Muscle layer of colon (tissue), 2 donors: ENCODE measurements around the gene SLC25A41.
"Not testable (repeated sequence)": the region's sequence is repeated elsewhere in the genome, so short reads cannot be mapped to it uniquely, and the experiment has no call there.

ENCODE experiments used
- H3K27ac ChIP-seq: one replicate; pipeline ENCODE4 v1.7.0; 2013; ENCODE audit warnings: low read depth, mild to moderate bottlenecking, low read length, moderate library complexity
- H3K27me3 ChIP-seq, 2 donors: one replicate each; pipeline ENCODE4 v1.7.0; 2013; ENCODE audit warnings: low read length in 2 of 2, mild to moderate bottlenecking in 2 of 2; ENCODE audit not compliant: insufficient read depth in 2 of 2, control insufficient read depth in 1 of 2
- H3K36me3 ChIP-seq: one replicate; pipeline ENCODE4 v1.7.0; 2013; ENCODE audit warnings: mild to moderate bottlenecking, low read length; ENCODE audit not compliant: insufficient read depth
- H3K4me1 ChIP-seq: one replicate; pipeline ENCODE4 v1.7.0; 2013; ENCODE audit warnings: mild to moderate bottlenecking, low read length; ENCODE audit not compliant: insufficient read depth
- H3K4me3 ChIP-seq, 2 donors: one replicate each; pipeline ENCODE4 v1.7.0; 2013; ENCODE audit warnings: low read length in 2 of 2, low read depth in 1 of 2, mild to moderate bottlenecking in 1 of 2, moderate library complexity in 1 of 2
- H3K9ac ChIP-seq: one replicate; pipeline ENCODE4 v1.7.0; 2013; ENCODE audit warnings: low read length
- H3K9me3 ChIP-seq: one replicate; pipeline ENCODE4 v1.7.0; 2013; ENCODE audit warnings: mild to moderate bottlenecking, low read length
- donor health status: abdominal sarcoma.
- donor health status: Adenocarcinoma of cecum.

The SLC25A41 gene

GRCh38 chr19:6443986-6444385, 10.4 kb upstream of the SLC25A41 start:
- no peak overlapping the region for H3K27ac ChIP-seq

DNA sequence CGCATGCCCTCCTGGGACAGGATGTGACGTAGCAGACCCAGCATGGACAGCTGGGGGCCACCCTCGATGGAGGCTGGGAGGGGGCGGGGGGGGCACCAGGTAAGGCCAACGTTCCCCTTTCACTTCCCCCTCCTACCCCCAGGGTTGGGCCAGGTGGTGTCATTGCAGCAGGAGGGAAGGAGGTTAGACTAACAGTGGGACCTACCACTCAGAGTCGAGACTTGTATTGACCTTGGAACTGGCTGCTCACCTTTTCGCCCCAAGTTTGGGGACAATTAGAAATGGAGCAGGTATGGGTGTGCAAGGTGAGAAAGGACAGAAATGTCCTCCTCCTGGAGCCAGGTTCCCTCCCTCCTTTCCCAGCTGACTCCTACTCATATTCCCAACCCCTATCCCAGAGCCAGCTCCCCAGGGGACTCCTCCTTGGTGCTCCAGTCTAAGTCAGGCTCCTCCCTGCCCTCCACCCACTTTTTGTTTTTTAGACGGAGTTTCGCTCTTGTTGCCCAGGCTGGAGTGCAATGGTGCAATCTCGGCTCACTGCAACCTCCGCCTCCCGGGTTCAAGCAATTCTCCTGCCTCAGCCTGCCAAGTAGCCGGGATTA, 8.6 kb upstream of the SLC25A41 start:
- no peak overlapping the region for H3K9ac ChIP-seq
- no peak overlapping the region for H3K27ac ChIP-seq
- H3K36me3 ChIP-seq, result peaks cover 5% of the 10 kb centered on the region

More at GRCh38 chr19:6443986-6444385, 10.4 kb upstream of the SLC25A41 start:
- Histone ChIP-seq H3K9ac (no peak overlapping the region), H3K4me1 (no peaks in the 10 kb centered on the region), H3K4me3 (no peak overlapping the region), H3K27me3 (no peaks in the 10 kb centered on the region), H3K36me3 (peaks cover 5% of the 10 kb centered on the region), H3K9me3 (no peaks in the 10 kb centered on the region)

GRCh38 chr19:6440905-6441304, 7.3 kb upstream of the SLC25A41 start:
- no peaks in the 10 kb centered on the region for H3K9me3 ChIP-seq
- no peak overlapping the region for H3K9ac ChIP-seq
- H3K4me1 ChIP-seq, result no peaks in the 10 kb centered on the region
- H3K4me3 ChIP-seq, result no peak overlapping the region
- no peaks in the 10 kb centered on the region for H3K27me3 ChIP-seq
- no peaks in the 10 kb centered on the region for H3K36me3 ChIP-seq
- H3K27ac ChIP-seq, result no peak overlapping the region

More for the DNA sequence above, 8.6 kb upstream of the SLC25A41 start:
- Histone ChIP-seq H3K4me3 (no peak overlapping the region), H3K27me3 (no peaks in the 10 kb centered on the region), H3K9me3 (no peaks in the 10 kb centered on the region), H3K4me1 (no peaks in the 10 kb centered on the region)

DNA sequence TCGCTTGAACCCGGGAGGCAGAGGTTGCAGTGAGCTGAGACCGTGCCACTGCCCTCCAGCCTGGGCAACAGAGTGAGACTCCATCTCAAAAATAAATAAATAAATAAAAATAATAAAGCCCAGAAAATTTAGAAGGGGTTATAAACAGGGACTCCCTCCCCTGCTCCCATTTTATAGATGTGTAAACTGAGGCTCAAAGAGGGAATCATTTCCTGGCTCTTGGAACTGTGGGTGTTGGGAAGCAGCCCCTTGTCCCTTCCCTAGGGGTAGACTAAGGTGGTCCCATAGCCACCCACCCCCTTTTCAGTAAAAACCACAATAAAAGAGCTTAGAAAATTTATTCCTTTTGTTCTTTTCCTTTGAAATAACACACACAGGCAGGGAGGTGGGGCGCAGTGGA, 6.2 kb upstream of the SLC25A41 start:
- H3K27me3 ChIP-seq, result no peaks in the 10 kb centered on the region
- H3K9me3 ChIP-seq, result no peaks in the 10 kb centered on the region
- H3K4me3 ChIP-seq, result no peak overlapping the region
- H3K4me1 ChIP-seq, result no peaks in the 10 kb centered on the region
- H3K27ac ChIP-seq, result no peak overlapping the region
- no peaks in the 10 kb centered on the region for H3K36me3 ChIP-seq
- no peak overlapping the region for H3K9ac ChIP-seq

- H3K27me3 ChIP-seq, result no peaks in the 10 kb centered on the region
- H3K9ac ChIP-seq, result no peak overlapping the region
- H3K4me1 ChIP-seq, result no peaks in the 10 kb centered on the region
- H3K27ac ChIP-seq, result no peak overlapping the region
- no peaks in the 10 kb centered on the region for H3K36me3 ChIP-seq
- H3K4me3 ChIP-seq, result no peak overlapping the region
- no peaks in the 10 kb centered on the region for H3K9me3 ChIP-seq
Measured at GRCh38 chr19:6433165-6433564, 398 bp downstream of the SLC25A41 start.

DNA sequence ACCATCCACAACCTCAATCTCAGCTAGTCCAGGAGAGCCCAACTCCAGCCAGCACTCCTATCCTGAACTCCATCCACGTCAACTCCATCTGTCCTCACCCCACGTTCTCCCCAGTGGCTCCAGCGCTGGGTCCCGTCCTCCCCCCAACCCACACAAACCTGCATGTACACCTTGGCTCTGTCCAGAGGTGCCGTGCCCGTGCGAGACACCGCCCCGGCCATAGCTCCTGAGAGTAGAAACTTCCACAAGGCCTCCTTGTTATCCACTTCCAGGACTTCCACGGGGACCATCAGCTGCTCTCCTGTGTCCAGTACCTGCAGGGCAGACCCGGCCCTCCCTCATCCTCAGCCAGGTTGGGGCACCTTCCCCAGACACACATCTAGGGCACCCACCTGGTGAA, 1.7 kb downstream of the SLC25A41 start:
- H3K4me1 ChIP-seq, result no peaks in the 10 kb centered on the region
- H3K27ac ChIP-seq, result no peak overlapping the region
- H3K36me3 ChIP-seq, result no peaks in the 10 kb centered on the region
- H3K9ac ChIP-seq, result no peak overlapping the region
- H3K27me3 ChIP-seq, result no peaks in the 10 kb centered on the region
- H3K9me3 ChIP-seq, result no peaks in the 10 kb centered on the region
- no peak overlapping the region for H3K4me3 ChIP-seq

DNA sequence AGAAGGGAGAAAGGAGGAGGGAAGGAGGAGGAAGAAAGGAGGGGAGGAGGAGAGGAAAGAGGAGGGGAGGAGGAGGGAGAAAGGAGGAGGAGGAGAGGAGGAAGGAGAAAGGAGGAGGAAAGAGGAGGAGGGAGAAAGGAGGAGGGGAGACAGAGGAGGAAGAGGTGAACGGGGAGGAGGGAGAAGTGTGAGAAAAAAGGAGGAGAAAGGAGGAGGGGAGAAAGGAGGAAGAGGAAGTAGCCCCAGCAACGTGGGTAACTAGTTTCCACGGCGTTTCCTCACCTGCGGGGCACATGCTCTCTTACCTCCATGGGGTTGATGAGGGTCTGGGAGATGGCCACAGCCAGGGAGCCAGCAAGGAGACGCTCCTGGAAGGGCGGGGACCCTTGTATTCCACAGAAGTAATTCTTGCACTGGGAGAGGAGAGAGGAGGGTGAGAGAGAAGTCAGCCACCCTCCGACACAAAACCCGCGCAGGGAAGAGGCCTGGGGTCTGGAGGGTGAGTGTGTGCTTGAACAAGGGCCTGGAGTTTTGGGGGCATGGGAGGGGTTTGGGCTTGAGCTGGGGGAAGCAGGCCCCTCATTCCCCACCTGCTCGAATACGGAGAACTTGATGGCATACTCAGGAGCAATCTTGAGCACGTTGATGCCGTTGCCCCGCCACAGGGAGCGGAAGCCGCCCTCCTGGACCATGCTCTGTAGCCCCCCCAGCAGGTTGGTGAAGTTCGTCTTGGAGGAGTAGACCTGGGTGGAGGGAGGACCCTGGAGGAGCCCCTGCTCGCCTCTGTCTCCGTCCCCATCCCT, 3.9 kb downstream of the SLC25A41 start:
- Histone ChIP-seq H3K9me3 (no peaks in the 10 kb centered on the region), H3K36me3 (no peaks in the 10 kb centered on the region), H3K4me1 (peaks cover 7% of the 10 kb centered on the region), H3K4me3 (no peak overlapping the region), H3K9ac (no peak overlapping the region), H3K27ac (no peak overlapping the region), H3K27me3 (no peaks in the 10 kb centered on the region)

DNA sequence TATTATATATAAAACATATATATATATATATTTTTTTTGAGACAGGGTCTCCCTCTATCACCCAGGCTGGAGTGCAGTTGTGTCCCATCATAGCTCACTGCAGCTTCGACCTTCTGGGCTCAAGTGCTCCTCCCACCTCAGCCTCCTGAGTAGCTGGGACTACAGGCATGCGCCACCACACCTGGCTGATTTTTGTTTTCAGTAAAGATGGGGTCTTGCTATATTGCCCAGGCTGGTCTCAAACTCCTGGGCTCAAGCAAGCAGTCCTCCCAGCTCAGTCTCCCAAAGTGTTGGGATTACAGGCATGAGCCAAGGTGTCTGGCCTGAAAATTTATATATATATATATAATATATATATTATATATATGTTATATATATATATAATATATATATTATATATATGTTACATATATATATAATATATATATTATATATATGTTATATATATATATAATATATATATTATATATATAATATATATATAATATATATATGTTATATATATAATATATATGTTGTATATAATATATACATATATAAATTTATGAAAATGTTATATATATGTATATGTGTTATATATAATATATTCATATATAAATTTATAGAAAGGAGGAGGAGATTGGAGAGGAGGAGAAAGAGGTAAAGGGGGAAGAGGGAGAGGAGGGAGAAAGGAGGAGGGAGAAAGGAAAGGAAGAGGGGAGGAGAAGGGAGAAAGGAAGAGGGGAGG, 4.7 kb downstream of the SLC25A41 start:
- H3K27me3 ChIP-seq, H3K9ac ChIP-seq, H3K9me3 ChIP-seq, H3K27ac ChIP-seq, H3K4me3 ChIP-seq, H3K36me3 ChIP-seq, H3K4me1 ChIP-seq: not testable (repeated sequence)

DNA sequence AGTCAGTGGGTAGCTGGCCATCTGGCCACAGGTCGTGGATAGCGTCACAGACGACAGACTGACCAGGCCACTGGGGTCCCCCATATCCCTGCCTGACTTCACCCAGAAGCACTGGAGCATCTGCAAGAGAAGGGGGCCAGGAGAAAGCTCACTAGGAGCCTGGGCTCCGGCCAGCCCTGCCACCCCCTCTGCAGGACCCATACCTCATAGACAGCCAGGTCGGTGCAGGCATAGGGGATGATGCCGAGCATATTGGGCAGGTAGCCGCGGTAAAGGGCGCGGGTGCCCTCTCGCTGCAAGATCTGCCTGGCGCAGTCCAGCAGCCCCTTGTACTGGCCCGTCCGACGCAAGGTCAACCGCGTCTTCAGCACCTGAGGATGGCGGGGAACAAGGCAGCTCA, 6.4 kb downstream of the SLC25A41 start:
- no peaks in the 10 kb centered on the region for H3K36me3 ChIP-seq
- H3K9me3 ChIP-seq, result no peaks in the 10 kb centered on the region
- no peaks in the 10 kb centered on the region for H3K27me3 ChIP-seq
- H3K4me1 ChIP-seq, result peaks cover 23% of the 10 kb centered on the region
- H3K4me3 ChIP-seq, result no peak overlapping the region
- no peak overlapping the region for H3K9ac ChIP-seq
- H3K27ac ChIP-seq, result no peak overlapping the region

DNA sequence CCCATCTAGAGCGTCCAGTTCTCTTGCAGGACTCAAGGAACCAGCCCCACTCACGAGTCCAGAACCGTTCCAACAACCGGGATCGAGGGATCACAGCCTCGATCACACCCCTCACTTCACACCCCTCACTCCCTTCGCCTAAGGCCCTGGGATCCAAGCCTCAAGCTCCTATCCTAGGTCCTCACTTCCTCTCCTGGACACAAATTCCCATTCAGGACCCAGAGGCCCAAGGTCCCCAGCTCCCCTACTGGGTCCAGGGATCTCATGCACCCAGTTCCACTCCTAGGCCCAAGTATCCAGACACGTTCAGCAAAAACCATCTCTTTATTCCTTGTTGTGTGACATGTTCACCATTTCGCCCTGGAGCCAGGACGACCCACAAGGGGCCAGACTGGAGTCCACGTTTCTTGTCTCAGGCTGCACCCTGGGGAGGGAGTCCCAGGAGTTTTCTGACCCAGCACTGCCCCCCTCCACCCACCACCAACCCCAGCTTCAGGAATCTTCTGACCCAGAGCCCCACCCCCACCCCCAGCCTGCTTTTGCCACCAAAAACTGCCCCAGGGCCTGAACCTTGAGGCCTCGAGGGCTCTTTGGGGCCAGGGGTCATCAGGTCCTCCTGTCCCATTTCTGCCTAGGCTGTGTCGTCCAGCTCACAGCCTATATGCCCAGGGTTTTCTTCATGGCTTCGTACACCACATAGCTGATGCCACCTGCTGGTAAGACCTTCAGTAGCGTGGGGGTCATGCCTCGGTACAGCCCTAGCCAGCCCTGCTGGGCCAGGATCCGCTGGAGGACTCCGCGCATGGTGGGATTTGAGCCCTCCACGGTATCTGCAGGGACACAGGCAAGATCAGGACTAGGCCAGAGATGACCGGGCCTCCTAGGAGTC, 7.6 kb downstream of the SLC25A41 start:
- Histone ChIP-seq H3K36me3 (peaks cover 2% of the 10 kb centered on the region), H3K9me3 (no peaks in the 10 kb centered on the region), H3K4me3 (peak overlapping the region; percentile 7 to 41), H3K27me3 (no peaks in the 10 kb centered on the region), H3K27ac (peak overlapping the region; percentile 61), H3K9ac (no peak overlapping the region), H3K4me1 (peaks cover 28% of the 10 kb centered on the region)
